HFF-Myc (cell line): ENCODE measurements around the gene RNF214.

Source experiments
- DNase-seq: peaks from one replicate; pipeline ENCODE4 v3.0.0-alpha.2; 2011; ENCODE audit warnings: low read depth; ENCODE audit errors: extremely low read depth
- H3K4me3 ChIP-seq: replicated peaks from 2 replicates; pipeline ENCODE4 v1.5.1; 2011; ENCODE audit warnings: low read depth, mild to moderate bottlenecking, control low read depth, low read length
- TF ChIP-seq, protein P1 (sequence below): IDR thresholded peaks from 2 replicates; pipeline ENCODE4 v1.5.1; 2012; ENCODE audit warnings: mild to moderate bottlenecking, low read depth, low read length, control low read depth; ENCODE audit errors: missing control alignments

Gene RNF214

DNA sequence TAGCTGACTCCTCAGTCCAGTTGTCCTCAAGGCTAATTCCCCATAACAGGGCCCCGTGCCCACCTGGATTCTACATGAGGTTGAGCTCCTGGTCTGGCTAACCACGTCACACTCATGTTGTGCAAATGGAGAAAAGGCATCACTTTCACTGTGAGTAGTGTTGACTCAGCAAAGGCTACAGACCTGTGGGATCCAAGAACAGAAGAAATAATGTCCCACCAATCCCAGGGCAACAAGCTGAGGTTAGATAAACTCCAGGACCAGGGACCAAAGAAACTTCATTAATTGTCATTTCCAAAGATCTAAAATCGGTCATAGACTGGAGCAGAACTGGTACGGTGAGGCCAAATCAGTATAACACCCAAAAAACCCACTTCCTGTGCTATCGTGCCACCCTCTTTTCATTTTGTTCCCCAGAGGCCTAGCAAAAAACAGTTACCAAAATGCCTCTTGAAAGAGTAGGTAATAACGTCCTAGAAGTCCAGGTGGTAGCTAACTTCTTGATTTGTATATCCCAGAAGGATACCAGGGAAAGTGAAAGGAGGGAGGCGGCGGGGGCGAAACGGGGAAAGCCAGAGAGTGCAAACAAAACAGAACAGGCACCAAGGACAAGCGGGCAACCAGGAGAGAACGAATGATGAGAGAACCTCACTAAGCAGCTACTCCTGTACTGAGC, 2.0 kb upstream of the RNF214 start:
- DNase-seq: no peak
- TF ChIP-seq, protein P1, sequence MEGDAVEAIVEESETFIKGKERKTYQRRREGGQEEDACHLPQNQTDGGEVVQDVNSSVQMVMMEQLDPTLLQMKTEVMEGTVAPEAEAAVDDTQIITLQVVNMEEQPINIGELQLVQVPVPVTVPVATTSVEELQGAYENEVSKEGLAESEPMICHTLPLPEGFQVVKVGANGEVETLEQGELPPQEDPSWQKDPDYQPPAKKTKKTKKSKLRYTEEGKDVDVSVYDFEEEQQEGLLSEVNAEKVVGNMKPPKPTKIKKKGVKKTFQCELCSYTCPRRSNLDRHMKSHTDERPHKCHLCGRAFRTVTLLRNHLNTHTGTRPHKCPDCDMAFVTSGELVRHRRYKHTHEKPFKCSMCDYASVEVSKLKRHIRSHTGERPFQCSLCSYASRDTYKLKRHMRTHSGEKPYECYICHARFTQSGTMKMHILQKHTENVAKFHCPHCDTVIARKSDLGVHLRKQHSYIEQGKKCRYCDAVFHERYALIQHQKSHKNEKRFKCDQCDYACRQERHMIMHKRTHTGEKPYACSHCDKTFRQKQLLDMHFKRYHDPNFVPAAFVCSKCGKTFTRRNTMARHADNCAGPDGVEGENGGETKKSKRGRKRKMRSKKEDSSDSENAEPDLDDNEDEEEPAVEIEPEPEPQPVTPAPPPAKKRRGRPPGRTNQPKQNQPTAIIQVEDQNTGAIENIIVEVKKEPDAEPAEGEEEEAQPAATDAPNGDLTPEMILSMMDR: no peak
- H3K4me3 ChIP-seq: peak overlapping the region; percentile 94

DNA sequence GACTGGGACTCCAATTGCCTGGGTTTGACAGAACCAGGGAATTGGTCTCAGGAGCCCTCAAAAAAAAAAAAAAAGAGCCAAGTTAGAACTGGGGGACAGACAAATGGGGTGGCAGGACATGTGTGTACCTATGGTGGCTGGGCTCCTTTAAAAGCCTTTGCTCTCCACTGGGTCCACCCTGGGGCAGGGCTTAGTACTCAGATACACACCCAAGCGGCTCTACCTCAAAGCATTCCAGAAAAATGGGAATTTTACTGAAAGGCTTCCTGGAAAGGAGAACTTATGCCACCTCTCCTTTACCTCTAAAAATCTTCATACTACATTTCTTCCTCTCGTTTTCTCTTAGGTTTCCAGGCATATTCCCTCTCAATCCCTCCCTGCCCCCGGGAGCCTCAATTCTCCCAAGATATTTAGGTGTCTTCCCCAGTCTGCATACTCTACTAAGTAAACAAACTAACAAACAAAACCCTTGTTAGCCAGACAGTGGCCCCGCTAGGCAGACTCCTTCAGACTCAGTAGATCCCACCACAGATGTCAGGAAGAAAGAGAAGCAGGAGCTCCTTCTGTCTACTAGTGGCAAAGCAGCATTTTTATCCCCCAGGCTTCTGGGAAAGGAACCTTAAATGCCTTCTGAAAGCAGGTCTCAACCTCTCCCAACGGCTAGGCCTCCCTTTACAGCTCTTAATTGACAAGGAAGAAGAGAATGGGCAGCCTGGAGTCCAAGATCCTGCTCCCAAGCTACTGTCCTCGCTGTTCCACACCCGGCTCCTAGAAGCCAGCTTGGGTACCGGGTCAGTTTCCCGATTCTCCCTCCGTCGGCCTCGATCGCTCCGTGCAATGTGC, 1.3 kb upstream of the RNF214 start:
- peak overlapping the region; percentile 94 for H3K4me3 ChIP-seq
- no peak for DNase-seq
- TF ChIP-seq, protein P1: no peak

DNA sequence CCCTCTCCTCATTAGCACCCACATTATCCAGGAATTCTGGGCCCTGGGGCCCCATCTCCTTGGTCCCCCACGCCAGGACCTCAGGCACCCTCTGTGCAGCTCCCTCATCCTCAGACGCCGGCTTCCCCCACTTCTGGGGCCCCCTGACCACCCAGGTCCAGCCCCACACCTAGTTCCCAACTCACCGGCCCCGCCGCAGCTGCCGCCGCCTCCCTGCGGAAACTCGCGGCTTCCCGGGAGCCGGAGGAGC, 704 bp upstream of the RNF214 start, which contains the start of gene PCSK7:
Gene PCSK7, minus strand, starts transcription at position 232 of the 250 bp plus-strand sequence. CDS start 2,229 bp downstream, outside the sequence.
- peak within 1 kb of the TSS; percentile 94 for H3K4me3 ChIP-seq
- DNase-seq: no peak
- TF ChIP-seq, protein P1: no peak

DNA sequence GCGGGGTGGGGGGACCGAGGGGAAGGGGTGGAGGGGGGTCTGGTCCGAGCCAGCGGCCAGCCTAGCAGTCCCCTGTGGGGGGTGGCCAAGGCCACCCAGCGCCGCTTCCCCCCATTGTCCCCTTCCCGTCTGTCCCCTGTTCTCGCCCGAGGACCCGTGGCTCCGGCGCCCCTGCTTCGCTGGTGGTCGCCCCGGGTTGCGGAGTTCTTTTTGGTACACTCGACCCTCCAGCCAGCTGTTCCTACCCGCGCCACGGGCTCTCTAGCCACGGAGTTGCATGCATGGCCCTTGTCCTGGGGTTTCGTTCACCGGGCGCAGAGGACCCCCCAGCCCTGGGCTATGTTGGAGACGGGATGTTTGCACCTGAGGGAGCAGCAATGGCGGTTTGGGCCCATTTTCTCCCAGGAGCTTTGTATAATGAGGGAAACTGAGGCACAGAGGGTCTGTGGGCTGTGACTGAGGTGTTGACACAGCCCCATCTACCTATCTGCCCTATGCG, 489 bp downstream of the RNF214 start:
- TF ChIP-seq, protein P1: no peak
- H3K4me3 ChIP-seq: peak overlapping the region; percentile 94
- no peak for DNase-seq

DNA sequence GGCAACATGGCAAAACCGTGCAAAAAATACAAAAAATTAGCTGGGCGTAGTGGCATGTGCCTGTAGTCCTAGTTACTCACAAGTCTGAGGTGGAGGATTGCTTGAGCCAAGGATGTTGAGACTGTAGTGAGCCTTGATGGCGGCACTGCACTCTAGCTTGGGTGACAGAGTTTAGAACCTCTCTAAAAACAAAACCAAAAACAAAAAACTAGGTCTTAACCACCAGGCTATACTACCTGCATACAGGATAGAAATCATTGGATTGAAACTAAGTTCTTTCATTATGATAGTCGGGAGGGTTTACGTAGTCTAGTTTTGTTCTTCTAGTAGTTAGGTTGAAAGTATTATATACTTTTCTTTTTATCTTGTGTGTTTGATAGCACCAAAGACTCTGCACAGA, 5.8 kb downstream of the RNF214 start:
- TF ChIP-seq, protein P1: no peak
- DNase-seq: no peak
- no peak overlapping the region for H3K4me3 ChIP-seq

DNA sequence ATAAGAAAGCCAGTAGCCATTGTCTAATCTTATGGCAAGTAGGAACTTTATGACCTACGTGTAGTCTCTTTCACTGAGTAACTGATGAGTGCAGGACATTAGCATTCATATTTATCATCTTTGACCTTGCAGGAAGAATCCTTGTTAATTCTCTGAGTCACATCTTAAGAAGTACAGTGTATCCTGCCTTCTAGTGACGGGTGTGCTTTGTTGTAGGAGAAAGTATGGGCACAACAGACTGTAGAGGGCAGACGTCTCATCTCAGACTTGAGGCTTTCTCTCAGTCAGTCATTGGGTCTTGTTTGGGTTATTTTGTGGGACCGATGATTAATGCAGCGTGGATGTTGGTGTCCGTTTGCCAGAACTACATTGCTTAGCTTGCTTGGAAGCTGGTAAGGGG, 6.8 kb downstream of the RNF214 start:
- peak; percentile 81 for DNase-seq
- H3K4me3 ChIP-seq: no peak overlapping the region
- TF ChIP-seq, protein P1: peak; percentile 51
